CD4-positive, alpha-beta T cell treated with Interferon gamma for 1 hour (primary cell): ENCODE results near the gene CDH22.

Experiments used
- DNase-seq: peaks from one replicate; pipeline ENCODE4 v3.0.0-alpha.2; 2020

CDH22 gene

GRCh38 chr20:46265539-46265938 is 42.8 kb downstream of the CDH22 start:
- DNase-seq, result no peak

- no peak for DNase-seq
Measured at GRCh38 chr20:46264391-46265266, 43.7 kb downstream of the CDH22 start.

DNA sequence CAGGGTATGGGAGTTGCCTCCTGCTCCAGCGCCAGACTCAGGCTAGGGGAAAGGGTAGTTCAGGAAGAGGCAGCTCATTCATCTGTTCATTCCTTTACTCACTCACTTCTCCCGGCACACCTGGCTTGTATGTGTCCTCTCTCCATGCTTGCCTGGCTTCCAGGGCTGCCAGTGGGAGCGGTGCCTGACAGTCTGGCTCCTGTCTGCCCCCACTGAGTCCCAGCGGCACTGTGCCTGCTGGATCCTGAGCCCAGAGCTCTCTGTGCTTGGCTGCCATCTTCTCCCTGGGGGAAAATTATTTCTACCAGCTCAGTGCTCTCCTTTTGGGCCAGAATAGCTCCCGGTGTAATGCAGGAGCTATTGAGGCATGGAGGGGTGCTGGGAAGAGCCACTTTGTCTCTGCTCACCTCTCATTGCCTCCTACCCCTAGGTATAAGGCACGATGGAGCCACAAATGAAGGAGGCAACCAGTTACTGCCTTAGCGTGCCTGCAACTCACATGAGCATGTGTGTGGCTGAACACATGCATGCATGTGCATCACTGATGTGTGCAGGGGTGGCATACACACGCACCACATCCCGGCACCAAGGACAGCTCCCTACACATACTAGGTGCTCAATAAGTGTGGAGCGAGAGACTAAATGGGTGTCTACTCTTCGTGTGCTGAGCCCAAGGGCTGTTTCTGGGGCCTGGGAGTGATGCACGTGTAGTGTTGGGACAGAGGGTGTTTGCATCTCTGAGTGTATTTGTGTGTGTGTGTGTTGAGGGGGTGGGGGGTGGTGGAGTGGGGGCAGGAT is 46.6 kb downstream of the CDH22 start:
- DNase-seq, result no peak

DNA sequence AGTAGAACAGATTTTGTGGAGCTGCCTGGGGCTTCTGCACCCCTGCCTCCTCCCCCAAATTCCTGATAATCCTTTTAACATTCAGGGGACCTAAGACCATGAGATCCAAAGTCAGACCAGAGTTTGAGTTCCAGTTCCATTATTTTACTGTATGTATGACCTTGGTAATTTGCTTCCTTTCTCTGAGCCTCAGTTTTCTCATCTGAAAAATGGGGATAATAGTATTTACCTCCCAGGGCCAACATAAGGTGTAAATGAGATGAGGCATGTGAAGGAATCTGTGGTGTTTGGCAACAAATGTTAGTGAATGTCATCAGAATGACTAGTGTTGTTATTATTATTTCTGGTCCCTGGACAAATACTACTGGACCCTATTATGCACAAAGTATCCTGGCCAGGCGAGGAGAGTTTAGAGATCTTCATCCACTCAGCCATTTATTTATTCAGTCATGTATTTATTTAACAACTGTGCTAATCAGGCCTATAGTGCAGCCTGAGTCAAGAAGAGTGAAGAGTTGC is 47.3 kb downstream of the CDH22 start:
- no peak for DNase-seq

GRCh38 chr20:46260480-46260879 is 47.8 kb downstream of the CDH22 start:
- no peak for DNase-seq

DNA sequence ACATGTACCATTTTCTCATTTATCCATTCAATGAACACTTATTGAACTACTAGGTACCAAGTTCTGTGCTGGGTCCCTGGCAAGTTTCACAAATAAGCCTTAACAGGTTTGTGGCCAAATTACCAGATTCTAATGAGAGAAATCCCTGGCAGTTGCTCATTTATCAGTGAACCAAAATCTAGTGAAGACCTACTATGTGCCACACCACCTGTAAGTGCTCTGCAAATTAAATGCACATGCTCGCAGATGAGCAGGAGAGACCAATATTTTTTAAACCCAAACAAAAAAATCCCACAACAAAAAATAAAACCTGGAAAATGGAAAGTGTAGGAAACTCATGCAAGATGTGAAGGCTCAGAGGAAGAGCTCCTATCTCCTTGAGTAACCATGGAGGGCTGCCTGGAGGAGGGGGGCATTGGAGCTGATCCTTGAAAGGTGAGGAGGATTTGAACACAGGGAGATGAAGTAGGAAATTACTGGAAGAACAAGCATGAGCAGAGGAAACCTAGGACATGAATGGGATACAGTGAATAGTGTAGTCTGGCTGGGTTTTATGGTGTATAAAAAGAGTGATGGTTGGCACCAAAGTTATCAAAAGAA is 48.9 kb downstream of the CDH22 start:
- no peak for DNase-seq

GRCh38 chr20:46257887-46258286 is 50.4 kb downstream of the CDH22 start:
- no peak for DNase-seq

- no peak for DNase-seq
Measured at GRCh38 chr20:46256293-46256692, 52.0 kb downstream of the CDH22 start.

DNA sequence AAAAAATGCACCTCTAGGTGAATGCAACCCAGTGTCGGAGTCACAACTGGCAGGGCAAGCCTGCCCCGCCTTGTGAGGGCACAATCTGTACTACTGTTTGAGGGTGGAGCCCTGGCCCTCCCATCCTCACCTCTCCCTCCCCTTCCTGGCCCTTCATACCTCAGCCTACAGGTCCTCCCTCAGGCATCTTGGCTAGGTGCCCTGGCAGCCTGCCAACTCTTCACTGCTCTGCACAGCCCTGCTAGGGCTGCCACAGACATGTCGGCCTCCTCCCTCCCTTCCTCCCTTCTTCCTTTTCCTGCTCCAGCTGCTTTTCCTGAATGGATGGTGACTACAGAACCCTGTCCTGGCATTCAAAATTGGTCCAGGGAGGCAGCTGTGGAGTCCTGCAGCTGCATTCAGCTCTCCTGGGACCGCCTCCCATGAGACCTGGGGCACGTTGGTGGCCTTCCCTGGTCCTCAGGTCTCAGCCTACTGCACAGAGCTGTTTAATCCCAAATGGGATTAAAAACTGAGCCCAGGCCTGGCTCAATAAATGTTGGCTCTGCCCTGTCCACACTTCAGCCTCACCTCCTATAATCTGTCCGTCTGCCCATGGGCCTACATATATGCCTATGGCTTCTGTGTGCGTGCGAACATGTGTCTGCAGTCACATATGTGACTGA is 52.7 kb downstream of the CDH22 start:
- DNase-seq, result no peak

DNA sequence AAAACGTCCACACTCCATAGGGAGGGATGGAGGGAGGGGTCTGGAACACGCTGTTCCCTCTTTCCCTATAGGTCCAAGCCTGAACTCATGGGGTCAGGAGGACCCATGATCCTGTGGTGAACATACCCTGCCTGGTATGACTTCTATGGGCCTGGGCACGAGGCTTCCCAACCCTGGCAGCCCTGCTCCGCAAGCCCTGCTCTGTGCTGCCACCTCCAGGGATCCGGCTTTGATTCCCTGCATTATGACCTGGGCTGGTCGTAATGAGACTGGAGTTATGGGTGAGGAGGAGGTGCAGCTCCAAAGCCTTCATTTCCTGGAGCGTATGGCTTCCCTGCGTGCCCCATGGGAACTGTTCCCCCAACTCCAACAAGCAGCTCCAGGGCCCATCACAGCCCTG is 54.9 kb downstream of the CDH22 start:
- DNase-seq, result no peak

DNA sequence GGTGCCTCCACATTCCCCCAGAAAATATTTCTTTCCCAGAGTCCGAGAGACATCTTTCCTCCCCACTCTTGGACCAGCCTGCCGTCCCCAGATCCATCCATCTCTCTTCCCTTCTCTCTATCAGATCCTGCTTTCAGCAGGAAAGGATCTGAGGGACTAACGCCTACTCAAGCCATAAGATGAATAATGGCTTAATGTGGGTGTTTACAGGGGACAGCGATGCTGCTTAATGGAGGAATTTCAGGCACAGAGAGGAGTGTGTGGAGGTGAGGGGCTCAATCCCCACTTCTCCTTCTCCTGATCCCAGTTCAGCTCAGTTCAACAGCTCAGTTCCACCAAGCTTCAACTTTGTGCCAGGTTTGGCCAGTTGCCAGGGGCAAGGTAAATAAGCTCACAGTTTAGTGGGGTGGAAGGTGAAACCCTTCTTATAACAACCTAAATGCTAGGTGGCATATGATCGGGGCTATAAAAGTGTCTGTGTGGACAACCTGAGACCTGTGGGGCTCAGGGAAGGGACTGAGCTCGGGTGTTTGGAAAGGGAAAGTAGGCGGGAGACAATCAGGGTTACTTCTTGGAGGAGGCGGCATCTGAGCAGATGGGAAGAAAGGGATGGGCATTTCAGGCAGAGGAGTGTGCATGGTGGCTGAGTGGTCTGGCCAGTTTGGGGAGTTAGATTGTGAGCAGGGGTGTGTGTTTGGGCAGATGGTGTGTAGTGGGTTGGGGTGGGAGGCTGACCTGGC is 55.8 kb downstream of the CDH22 start:
- DNase-seq, result no peak

- no peak for DNase-seq
Measured at GRCh38 chr20:46251211-46251673, 57.1 kb downstream of the CDH22 start.

- DNase-seq, result no peak
Measured at GRCh38 chr20:46250772-46251171, 57.5 kb downstream of the CDH22 start.

DNA sequence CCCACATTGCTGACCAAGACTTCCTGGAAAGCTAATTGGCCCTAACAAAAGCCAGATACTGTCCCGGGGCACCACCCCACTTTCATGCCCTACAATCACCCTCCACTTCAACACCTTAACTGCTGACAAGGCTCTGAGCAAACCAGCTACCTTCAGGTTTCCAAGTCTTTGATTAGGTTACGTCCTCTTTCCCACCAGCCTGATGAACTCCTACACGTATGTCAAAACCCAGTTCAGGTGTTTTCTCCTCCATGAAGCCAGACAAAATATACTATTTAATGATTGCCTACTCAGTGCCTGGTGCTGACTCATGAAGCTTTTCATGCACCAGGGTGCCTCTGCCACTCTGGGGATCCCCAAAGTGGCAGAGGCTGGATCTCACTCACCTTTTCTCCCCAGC is 58.6 kb downstream of the CDH22 start:
- no peak for DNase-seq

- DNase-seq, result no peak
Measured at GRCh38 chr20:46246559-46246958, 61.7 kb downstream of the CDH22 start.

- DNase-seq, result no peak
Measured at GRCh38 chr20:46243707-46244628, 64.3 kb downstream of the CDH22 start.

DNA sequence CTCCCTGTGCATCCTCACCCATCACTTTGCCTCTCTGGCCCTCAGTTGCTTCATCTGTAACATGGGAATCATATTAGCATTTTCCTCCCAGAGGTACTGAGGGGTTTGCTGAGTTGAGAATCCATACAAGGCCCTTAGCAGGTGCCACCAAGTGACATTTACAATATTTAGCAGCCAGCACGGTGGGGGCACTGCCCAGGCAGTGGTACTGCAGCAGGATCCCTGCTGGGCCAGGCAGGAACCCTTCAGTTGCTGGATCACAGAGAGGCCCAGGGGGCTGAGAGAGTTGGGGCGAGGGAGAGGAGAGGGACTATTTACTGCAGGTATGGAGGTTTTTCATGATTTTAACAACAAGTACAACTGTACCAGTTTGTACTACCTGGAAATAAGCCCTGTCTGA is 65.9 kb downstream of the CDH22 start:
- no peak for DNase-seq

- no peak for DNase-seq
Measured at GRCh38 chr20:46240881-46241280, 67.4 kb downstream of the CDH22 start.

DNA sequence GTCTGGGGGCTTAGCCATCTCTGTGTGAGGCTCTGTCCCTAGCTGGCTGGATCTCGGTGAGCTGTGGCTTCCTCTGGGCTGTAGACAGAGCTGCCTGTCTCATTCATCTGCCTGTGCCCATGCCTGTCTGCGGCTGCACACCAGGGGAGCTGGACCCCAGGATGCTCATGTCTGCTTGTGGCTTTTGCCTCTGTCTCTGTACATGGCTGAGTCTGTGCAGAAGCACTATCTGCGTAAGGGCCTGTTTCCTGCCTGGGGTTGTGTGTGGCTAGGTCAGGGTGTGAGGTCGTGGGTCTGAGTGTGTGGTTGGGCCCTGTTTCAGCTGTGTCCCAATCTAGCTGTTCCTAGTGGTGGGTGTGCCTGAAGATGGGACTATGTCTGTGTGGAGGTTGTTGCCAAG is 68.2 kb downstream of the CDH22 start:
- DNase-seq, result no peak

GRCh38 chr20:46237736-46238135 is 70.6 kb downstream of the CDH22 start:
- no peak for DNase-seq

DNA sequence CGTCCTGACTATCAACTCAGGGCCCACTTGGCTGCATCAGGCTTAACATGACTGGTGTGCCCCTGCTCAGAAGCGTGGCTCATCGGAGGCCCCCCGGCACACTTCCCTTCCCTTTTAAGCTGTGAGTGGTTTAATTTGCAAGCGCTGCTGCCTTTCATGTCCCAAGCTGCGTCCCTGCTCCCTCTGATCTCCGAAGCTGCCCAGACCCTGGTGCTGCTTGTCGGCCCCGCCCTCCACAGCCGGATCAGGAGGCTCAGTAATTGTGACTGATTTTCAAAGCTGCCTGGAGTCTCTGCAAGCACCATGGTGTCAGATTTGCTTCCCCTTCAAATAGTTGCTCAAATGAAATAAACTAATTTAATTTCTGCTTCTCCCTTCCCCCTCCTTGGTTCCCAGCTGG is 71.1 kb downstream of the CDH22 start:
- DNase-seq, result no peak
